GM23338 (cell line): ENCODE measurements around the gene PELO.

Source experiments
- CREB1 ChIP-seq: fragments of 250-450 bp; sonication (Bioruptor Pico); IDR thresholded peaks from 2 replicates; pipeline ENCODE4 v1.5.0; 2020; ENCODE audit warnings: low read depth, mild to moderate bottlenecking, moderate library complexity
- EZH2 ChIP-seq: fragments of 200-600 bp; sonication (generic); IDR thresholded peaks from one replicate; pipeline ENCODE4 v1.8.0; 2017; ENCODE audit warnings: antibody characterized with exemption, mild to moderate bottlenecking, low read depth; ENCODE audit not compliant: unreplicated experiment
- EZH2phosphoT487 ChIP-seq: fragments of 200-600 bp; sonication (generic); IDR thresholded peaks from one replicate; pipeline ENCODE4 v1.8.1; 2018; ENCODE audit warnings: antibody characterized with exemption; ENCODE audit not compliant: unreplicated experiment
- JUNB ChIP-seq: IDR thresholded peaks from one replicate; pipeline ENCODE4 v1.6.1; 2016; ENCODE audit warnings: antibody characterized with exemption; ENCODE audit not compliant: unreplicated experiment
- POLR2AphosphoS5 ChIP-seq: IDR thresholded peaks from 2 replicates; pipeline ENCODE4 v1.6.1; 2016; ENCODE audit warnings: antibody characterized with exemption, low read depth
- STAT1 ChIP-seq: IDR thresholded peaks from one replicate; pipeline ENCODE4 v1.6.1; 2016; ENCODE audit warnings: antibody characterized with exemption; ENCODE audit not compliant: unreplicated experiment
- ZNF331 ChIP-seq: fragments of 250-450 bp; sonication (Bioruptor Pico); IDR thresholded peaks from 2 replicates; pipeline ENCODE4 v1.5.0; 2020; ENCODE audit warnings: low read depth, mild to moderate bottlenecking, moderate library complexity
- TF ChIP-seq, protein P1 (sequence below), 2 experiments: fragments of 200-600 bp in 1 of 2; sonication (generic) in 1 of 2; conservative IDR thresholded peaks; 2 replicates each; pipeline versions ENCODE4 v1.5.1 to v1.6.1; 2016 to 2017; ENCODE audit warnings: antibody characterized with exemption in 2 of 2, low read depth in 2 of 2, mild to moderate bottlenecking in 2 of 2, moderate library complexity in 1 of 2
- TF ChIP-seq, protein P2 (sequence below): IDR thresholded peaks from one replicate; pipeline ENCODE4 v1.6.1; 2018; ENCODE audit warnings: antibody characterized with exemption; ENCODE audit not compliant: unreplicated experiment

DNA sequence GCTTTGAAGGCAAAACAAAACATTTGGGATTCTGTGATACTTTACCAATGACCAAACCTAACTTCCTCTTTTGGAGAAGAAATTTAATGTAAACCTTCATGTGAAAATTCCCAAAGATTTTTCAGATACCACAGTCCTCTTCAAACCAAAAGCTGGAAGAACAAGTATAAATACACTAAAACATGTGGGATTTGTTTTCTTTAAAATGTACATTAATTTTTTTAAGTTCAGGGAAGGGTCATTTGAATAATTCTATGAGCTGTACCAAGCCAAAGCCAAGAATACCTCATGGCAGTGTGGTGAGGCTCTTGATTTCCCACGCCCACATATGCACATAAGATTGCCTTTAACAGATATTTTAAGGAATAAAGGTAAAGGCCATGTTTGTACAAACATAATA lies 28.4 kb upstream of the PELO start:
- no peak for TF ChIP-seq EZH2
- TF ChIP-seq, protein P1, sequence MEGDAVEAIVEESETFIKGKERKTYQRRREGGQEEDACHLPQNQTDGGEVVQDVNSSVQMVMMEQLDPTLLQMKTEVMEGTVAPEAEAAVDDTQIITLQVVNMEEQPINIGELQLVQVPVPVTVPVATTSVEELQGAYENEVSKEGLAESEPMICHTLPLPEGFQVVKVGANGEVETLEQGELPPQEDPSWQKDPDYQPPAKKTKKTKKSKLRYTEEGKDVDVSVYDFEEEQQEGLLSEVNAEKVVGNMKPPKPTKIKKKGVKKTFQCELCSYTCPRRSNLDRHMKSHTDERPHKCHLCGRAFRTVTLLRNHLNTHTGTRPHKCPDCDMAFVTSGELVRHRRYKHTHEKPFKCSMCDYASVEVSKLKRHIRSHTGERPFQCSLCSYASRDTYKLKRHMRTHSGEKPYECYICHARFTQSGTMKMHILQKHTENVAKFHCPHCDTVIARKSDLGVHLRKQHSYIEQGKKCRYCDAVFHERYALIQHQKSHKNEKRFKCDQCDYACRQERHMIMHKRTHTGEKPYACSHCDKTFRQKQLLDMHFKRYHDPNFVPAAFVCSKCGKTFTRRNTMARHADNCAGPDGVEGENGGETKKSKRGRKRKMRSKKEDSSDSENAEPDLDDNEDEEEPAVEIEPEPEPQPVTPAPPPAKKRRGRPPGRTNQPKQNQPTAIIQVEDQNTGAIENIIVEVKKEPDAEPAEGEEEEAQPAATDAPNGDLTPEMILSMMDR (conservative IDR thresholded peaks at IDR 0.05; ENCODE audit: low read depth in 2 of 2), result no peak
- TF ChIP-seq, protein P2, sequence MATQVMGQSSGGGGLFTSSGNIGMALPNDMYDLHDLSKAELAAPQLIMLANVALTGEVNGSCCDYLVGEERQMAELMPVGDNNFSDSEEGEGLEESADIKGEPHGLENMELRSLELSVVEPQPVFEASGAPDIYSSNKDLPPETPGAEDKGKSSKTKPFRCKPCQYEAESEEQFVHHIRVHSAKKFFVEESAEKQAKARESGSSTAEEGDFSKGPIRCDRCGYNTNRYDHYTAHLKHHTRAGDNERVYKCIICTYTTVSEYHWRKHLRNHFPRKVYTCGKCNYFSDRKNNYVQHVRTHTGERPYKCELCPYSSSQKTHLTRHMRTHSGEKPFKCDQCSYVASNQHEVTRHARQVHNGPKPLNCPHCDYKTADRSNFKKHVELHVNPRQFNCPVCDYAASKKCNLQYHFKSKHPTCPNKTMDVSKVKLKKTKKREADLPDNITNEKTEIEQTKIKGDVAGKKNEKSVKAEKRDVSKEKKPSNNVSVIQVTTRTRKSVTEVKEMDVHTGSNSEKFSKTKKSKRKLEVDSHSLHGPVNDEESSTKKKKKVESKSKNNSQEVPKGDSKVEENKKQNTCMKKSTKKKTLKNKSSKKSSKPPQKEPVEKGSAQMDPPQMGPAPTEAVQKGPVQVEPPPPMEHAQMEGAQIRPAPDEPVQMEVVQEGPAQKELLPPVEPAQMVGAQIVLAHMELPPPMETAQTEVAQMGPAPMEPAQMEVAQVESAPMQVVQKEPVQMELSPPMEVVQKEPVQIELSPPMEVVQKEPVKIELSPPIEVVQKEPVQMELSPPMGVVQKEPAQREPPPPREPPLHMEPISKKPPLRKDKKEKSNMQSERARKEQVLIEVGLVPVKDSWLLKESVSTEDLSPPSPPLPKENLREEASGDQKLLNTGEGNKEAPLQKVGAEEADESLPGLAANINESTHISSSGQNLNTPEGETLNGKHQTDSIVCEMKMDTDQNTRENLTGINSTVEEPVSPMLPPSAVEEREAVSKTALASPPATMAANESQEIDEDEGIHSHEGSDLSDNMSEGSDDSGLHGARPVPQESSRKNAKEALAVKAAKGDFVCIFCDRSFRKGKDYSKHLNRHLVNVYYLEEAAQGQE, result no peak
- TF ChIP-seq JUNB, result no peak
- no peak for TF ChIP-seq EZH2phosphoT487
- TF ChIP-seq ZNF331 (CRISPR knock-in tag), result no peak
- no peak for TF ChIP-seq POLR2AphosphoS5
- TF ChIP-seq STAT1, result no peak
- no peak for TF ChIP-seq CREB1 (CRISPR knock-in tag)
